Mucosa of rectum (tissue), 2 donors: ENCODE results near the gene MCTP2.
"Not testable (repeated sequence)": the region's sequence is repeated elsewhere in the genome, so short reads cannot be mapped to it uniquely, and the experiment has no call there.

Source experiments
- H3K27ac ChIP-seq, 2 donors: one replicate each; pipeline ENCODE4 v1.7.0; 2013; ENCODE audit warnings: inconsistent platforms in 2 of 2, low read depth in 2 of 2, low read length in 2 of 2
- H3K27me3 ChIP-seq, 2 donors: one replicate each; pipeline ENCODE4 v1.7.0; 2013; ENCODE audit warnings: low read length in 2 of 2; ENCODE audit not compliant: control insufficient read depth in 2 of 2, insufficient read depth in 2 of 2
- H3K36me3 ChIP-seq, 2 donors: one replicate each; pipeline ENCODE4 v1.7.0; 2013; ENCODE audit warnings: low read length in 2 of 2; ENCODE audit not compliant: control insufficient read depth in 2 of 2, insufficient read depth in 2 of 2
- H3K4me1 ChIP-seq, 2 donors: one replicate each; pipeline ENCODE4 v1.7.0; 2013; ENCODE audit warnings: low read length in 2 of 2, mild to moderate bottlenecking in 1 of 2; ENCODE audit not compliant: control insufficient read depth in 2 of 2, insufficient read depth in 2 of 2
- H3K4me3 ChIP-seq, 2 donors: one replicate each; pipeline ENCODE4 v1.7.0; 2013; ENCODE audit warnings: low read length in 2 of 2
- H3K9ac ChIP-seq, 2 donors: one replicate each; pipeline ENCODE4 v1.7.0; 2013; ENCODE audit warnings: low read length in 2 of 2, low read depth in 1 of 2, mild to moderate bottlenecking in 1 of 2
- H3K9me3 ChIP-seq, 2 donors: one replicate each; pipeline ENCODE4 v1.7.0; 2013; ENCODE audit warnings: low read length in 2 of 2; ENCODE audit not compliant: control insufficient read depth in 2 of 2
- donor health status: healthy.
- donor health status: Normal muscosa, but diverticular disease.

MCTP2 gene

DNA sequence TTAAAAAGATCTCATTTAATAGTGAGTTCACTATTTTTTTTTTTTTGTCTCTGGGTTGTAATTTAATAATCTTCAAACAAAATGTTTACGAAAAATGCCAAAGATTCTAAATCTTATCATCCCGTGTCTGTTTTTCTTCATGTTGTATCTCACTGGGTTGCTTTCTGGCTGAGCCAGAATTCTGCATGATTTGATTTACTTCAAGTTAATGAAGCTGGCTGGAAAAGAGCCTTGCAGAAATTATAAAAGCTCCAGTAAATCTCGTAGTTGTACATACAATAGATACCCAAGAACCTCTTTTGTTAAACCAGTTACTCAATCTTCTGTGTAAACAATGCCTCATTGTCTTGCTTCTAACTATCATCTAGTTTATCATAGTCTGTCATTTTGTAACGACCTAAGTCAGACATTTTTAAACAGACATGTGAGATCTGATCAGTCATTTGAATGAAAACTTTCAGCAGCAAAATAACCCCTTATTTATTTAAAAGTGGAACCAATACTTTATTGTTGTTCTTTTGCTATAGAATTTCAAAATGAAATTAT, 249.0 kb downstream of the MCTP2 start:
- Histone ChIP-seq H3K4me3 (no peak overlapping the region), H3K27me3 (no peaks in the 10 kb centered on the region), H3K9me3 (no peaks in the 10 kb centered on the region), H3K27ac (no peak overlapping the region), H3K36me3 (peaks cover 33 to 37% of the 10 kb centered on the region in 2 donors), H3K9ac (no peak overlapping the region), H3K4me1 (no peaks in the 10 kb centered on the region)

DNA sequence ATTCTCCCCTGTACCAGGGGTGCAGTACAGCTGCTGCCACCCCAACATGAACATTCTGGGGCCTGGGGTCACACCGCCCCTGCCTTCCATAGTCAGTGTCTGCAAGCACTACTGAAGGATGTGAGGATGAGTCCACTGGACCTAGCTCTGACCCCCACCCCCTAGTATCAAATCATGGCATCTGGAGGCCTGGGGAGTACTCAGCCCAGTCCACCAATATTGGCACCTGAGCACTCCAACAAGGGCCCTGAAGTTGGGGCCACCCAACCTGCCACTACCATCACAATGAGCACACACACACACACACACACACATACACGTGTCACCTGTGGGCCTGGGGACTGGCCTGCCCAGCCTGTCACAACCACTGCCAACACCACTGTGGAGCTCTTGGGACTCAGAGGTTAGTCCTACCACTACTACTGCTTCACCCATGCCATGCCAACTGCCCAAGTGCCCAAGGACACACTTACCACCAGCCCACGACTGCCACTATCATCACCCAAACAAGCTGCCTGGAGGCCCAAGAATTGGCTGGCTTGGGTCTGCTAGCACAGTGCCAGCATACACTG, 253.9 kb downstream of the MCTP2 start:
- H3K9me3 ChIP-seq: no peaks in the 10 kb centered on the region
- H3K9ac ChIP-seq: no peak overlapping the region
- H3K4me1 ChIP-seq: no peaks in the 10 kb centered on the region
- H3K27ac ChIP-seq: no peak overlapping the region
- no peak overlapping the region for H3K4me3 ChIP-seq
- peaks cover 3 to 8% of the 10 kb centered on the region in 2 donors for H3K36me3 ChIP-seq
- H3K27me3 ChIP-seq: no peaks in the 10 kb centered on the region

- Histone ChIP-seq H3K36me3 (no peaks in the 10 kb centered on the region), H3K4me3 (no peak overlapping the region), H3K9ac (no peak overlapping the region), H3K27me3 (no peaks in the 10 kb centered on the region), H3K27ac (no peak overlapping the region), H3K9me3 (no peaks in the 10 kb centered on the region), H3K4me1 (no peaks in the 10 kb centered on the region)
Observed at GRCh38 chr15:94487635-94488034, 256.3 kb downstream of the MCTP2 start.

DNA sequence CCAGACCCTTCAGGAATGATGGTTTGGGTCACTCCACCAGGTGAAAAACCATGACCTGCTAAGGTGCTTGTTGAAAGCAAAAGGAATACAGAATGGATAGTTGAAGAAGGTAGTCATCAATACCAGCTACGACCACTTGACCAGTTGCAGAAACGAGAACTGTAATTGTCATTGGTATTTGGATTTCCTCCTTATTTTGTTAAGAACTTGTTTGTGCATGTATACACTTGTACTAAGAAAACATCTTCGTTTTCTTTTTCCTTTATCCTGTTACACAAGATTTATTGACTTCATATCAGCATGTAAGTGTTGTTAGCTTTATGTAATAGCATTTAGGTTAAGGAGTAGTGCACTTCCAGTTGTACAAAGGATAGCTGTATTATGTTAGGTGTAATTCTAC, 261.8 kb downstream of the MCTP2 start:
- H3K4me3 ChIP-seq: no peak overlapping the region
- H3K9ac ChIP-seq: no peak overlapping the region
- H3K27me3 ChIP-seq: no peaks in the 10 kb centered on the region
- no peak overlapping the region for H3K27ac ChIP-seq
- H3K36me3 ChIP-seq: no peaks in the 10 kb centered on the region
- H3K4me1 ChIP-seq: no peaks in the 10 kb centered on the region
- H3K9me3 ChIP-seq: no peaks in the 10 kb centered on the region

DNA sequence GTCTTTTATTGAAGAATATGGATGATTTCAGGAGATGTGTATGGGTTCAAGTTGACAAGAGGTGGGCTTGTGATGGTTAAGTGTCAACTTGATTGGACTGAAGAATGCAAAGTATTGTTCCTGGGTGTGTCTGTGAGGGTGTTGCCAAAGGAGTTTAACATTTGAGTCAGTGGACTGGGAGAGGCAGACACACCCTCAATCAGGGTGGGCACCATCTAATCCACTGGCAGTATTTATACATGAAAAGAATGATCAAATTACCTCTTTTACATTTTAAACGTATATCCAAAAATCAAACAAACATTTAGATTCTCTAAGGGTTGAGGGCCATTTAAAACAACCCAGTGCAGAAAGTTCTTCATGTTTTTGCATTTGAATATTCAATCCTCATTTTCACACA, 262.2 kb downstream of the MCTP2 start:
- not testable (repeated sequence) for H3K27ac ChIP-seq, H3K9ac ChIP-seq, H3K9me3 ChIP-seq, H3K4me1 ChIP-seq, H3K4me3 ChIP-seq, H3K27me3 ChIP-seq, H3K36me3 ChIP-seq

DNA sequence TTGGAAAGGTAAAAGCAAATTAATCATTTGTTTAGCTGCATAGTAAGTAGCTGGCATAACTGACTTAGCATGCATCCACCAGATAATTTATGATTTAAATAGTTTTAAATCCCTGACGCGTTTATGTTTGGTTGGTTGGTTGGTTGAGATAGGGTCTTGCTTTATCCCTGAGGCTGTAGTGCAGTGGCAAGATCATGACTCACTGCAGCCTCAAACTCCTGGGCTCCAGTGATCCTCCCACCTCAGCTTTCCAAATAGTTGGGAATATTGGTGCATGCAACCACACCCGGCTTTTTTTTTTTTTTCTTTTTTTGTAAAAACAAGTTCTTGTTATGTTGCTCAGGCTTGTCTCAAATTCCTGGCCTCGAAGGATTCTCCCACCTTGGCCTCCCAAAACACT, 263.4 kb downstream of the MCTP2 start:
- Histone ChIP-seq H3K4me1 (no peaks in the 10 kb centered on the region), H3K9me3 (no peaks in the 10 kb centered on the region), H3K9ac (no peak overlapping the region), H3K4me3 (no peak overlapping the region), H3K27ac (no peak overlapping the region), H3K36me3 (no peaks in the 10 kb centered on the region), H3K27me3 (no peaks in the 10 kb centered on the region)

DNA sequence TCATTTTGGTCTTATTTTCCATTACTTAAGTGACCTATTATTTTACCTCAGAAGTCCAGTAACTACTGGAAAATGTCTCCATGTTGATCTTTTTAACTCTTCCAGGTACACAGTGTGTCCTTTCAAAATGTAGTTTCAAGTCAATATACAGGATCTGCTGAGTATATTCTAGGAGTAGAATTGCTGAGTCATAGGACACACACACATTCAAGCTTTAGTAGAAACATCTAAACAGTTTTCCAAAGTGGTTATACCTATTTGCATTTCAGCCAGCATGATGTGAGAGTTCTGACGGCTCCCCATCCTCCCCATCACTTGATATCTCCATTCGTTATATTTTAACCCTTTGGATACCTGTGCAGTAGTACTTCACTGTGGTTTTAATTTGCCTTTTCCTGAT, 271.9 kb downstream of the MCTP2 start:
- Histone ChIP-seq H3K9me3 (no peaks in the 10 kb centered on the region), H3K27me3 (peaks cover 0 to 4% of the 10 kb centered on the region in 2 donors), H3K9ac (no peak overlapping the region), H3K4me3 (no peak overlapping the region), H3K4me1 (no peaks in the 10 kb centered on the region), H3K27ac (no peak overlapping the region), H3K36me3 (no peaks in the 10 kb centered on the region)

GRCh38 chr15:94509259-94509658, 277.9 kb downstream of the MCTP2 start:
- no peaks in the 10 kb centered on the region for H3K9me3 ChIP-seq
- no peak overlapping the region for H3K9ac ChIP-seq
- H3K36me3 ChIP-seq: no peaks in the 10 kb centered on the region
- peaks cover 0 to 4% of the 10 kb centered on the region in 2 donors for H3K27me3 ChIP-seq
- no peak overlapping the region for H3K27ac ChIP-seq
- H3K4me3 ChIP-seq: no peak overlapping the region
- H3K4me1 ChIP-seq: no peaks in the 10 kb centered on the region

DNA sequence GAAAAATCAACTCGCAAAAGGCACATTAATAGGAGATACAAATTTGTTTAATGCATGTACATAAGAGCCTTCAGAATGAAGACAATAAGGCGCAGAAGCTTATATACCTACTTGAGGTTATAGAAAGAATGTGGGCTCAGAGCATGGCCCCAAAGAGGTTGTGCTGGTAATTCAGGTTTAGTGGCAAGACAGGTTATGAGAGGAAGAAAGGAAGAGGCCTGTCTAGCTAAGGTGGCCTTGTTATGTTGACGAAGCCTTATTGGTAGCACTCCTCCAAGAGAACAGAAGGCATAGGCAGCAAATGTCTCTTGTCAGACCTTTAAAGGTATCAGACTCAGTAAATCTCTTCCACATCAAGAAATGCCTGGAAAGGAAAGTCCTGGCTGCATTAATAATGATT, 290.8 kb downstream of the MCTP2 start:
- peaks cover 0 to 4% of the 10 kb centered on the region in 2 donors for H3K4me1 ChIP-seq
- H3K27me3 ChIP-seq: no peaks in the 10 kb centered on the region
- H3K36me3 ChIP-seq: no peaks in the 10 kb centered on the region
- H3K9ac ChIP-seq: no peak overlapping the region
- H3K27ac ChIP-seq: no peak overlapping the region
- peaks cover 0 to 2% of the 10 kb centered on the region in 2 donors for H3K9me3 ChIP-seq
- H3K4me3 ChIP-seq: no peak overlapping the region

DNA sequence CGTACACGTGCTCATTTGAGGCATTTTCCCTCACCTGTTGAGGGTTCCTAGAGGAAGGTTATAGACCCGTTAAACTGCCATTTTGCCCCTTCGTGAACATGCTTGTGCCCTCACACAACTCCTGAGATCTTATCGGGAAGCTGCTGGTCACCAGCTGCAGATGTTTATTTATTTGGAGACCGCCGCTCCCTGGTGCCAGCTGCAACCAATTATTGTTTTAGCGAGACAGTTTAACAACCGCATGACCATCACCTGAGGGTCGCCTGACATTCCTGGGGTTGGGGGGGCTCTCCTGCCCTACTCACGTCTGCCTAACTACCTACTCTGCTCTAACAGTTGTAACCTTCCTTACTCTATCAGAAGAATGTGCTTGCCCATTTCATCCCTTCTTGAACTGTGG, 292.5 kb downstream of the MCTP2 start:
- H3K4me3 ChIP-seq: no peak overlapping the region
- H3K4me1 ChIP-seq: peaks cover 0 to 4% of the 10 kb centered on the region in 2 donors
- H3K27me3 ChIP-seq: no peaks in the 10 kb centered on the region
- H3K36me3 ChIP-seq: no peaks in the 10 kb centered on the region
- H3K9ac ChIP-seq: no peak overlapping the region
- no peaks in the 10 kb centered on the region for H3K9me3 ChIP-seq
- H3K27ac ChIP-seq: no peak overlapping the region

DNA sequence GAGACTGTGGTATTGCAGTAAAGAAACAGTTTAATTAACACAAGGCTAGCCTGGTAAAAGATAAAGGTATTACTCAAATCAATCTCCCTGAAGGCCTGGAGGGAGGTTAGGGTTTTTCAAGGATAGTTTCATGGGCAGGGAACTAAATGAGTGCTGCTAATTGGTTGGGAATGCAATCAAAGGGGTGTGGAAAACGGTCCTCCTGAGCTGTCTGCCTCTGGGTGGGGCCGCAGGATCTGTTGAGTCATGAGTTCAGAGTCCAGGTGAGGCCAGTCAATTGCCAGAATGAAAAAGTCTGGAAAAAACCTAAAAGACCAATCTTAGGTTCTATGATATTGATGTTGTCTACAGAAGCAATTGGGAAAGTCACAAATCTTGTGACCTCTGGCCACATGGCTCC, 293.2 kb downstream of the MCTP2 start:
- Histone ChIP-seq H3K27me3 (no peaks in the 10 kb centered on the region), H3K4me3 (no peak overlapping the region), H3K36me3 (no peaks in the 10 kb centered on the region), H3K27ac (no peak overlapping the region), H3K9ac (no peak overlapping the region), H3K4me1 (peaks cover 0 to 4% of the 10 kb centered on the region in 2 donors), H3K9me3 (no peaks in the 10 kb centered on the region)
